Activated CD8-positive, alpha-beta memory T cell treated with anti-CD3 and anti-CD28 coated beads, Interleukin-2, amount 50 U/mL, for 24 hours (primary cell): ENCODE measurements around the gene PTPRN2.

Experiments
- DNase-seq: peaks from one replicate; pipeline ENCODE4 v3.0.0-alpha.2; 2020; ENCODE audit errors: extremely low read depth

PTPRN2 gene

DNA sequence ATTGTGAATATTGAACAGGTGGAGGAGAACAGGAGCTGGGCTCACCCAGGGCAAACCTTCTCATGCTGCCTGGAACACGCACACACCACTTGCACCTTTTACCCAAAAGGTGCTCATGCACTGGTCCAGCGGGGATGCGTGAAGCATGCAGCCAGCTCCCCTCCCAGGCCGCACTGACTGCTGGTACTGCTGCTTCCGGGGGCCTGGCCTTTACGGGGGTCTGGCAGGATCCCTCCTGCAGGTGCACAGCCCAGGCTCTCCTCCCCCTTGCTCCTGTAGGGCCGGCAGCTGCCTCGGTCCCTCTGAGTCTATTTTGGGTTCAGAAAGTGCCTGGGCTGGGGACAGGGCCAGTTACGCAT lies 1029.1 kb downstream of the PTPRN2 start:
- DNase-seq, result no peak

- DNase-seq, result no peak
Measured at GRCh38 chr7:157558061-157558460, 1029.6 kb downstream of the PTPRN2 start.

DNA sequence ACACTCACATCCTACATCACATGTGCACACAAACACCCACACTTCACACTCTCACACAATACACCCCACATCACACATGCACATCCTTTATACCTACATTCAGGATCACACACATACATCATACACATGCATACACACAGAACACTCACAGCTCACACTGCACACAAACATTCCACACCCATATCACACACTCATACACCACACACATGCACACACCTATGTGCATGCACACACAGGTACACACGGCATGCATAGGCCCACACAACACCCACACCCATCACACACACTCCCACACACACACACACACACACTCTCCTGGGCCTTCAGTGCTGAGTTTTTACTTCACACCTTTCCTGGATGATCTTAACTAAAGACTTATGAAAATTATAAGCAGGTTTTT lies 1030.4 kb downstream of the PTPRN2 start:
- no peak for DNase-seq

DNA sequence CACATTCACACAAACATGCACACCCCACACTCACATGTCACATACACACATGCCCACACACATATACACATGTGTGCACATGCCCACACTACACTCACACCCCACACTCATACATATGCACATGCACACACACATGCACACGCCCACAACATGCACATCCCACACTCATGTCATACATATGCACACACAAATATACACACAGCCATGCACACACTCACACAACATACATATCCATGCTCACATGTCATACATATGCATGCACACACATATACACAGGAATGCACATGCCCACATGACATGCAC lies 1031.0 kb downstream of the PTPRN2 start:
- no peak for DNase-seq

DNA sequence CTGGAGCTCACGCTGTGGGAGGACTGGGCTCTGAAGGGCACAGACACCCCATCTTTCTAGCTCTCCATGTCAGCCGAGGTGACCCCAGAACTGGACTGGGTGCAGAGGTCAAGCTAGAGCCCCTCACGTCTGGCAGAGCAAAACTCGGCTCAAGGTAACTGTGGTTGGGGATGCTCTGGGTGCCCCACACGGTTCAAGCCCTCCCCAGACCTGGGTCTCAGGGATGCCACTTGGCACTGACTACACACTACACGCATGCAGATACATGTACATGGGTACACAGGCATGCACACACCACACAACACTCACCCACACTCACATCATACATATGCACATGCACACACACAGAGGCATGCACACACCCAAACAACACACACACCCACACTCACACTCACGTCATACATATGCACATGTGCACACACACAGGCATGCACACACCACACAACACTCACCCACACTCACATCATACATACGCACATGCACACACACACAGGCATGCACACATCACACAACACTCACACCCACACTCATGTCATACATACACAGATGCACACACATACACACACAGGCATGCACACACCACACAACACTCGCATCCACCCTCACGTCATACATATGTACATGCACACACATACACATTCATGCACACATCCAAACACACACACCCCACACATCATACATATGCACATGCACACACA lies 1031.5 kb downstream of the PTPRN2 start:
- no peak for DNase-seq

- no peak for DNase-seq
Measured at GRCh38 chr7:157555313-157555712, 1032.3 kb downstream of the PTPRN2 start.

DNA sequence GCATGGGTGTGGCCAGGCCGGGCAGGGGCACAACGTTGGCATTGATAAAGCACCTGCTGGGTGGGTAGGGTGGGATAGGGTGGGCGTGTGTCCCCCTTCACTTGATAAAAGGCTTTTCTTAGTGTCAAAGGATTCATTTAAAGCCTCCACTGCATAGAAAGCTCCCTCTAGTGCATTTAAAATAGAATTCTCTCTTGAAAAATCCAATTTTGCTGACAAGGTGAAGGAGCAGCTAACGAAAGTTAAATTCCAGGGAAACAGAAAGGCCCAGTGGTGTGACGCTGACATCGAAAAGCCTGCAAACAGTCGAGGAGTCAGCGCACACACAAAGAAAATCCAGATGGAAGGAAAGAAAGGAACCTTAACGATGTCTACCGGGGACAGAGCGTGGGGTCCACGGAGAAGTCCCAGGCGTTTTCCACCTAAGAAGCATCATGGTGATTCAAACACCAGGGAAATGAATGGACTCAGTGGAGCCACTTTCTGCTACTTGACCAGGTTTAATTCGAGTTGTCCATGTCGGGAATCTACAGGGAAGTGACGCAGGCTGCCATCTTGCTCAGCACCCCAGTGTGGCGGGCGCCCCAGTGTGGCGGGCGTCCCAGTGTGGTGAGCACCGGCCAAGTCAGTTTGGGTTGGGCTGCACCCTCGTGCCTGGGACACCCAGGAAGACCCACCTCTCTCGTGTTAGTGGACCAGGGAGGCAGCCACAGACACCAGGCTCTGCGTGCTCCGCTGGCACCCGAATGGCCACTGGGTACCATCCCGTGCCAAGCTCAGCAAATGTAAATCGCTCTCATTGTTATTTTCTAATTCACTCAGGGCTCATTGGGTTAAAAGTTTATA lies 1033.0 kb downstream of the PTPRN2 start:
- DNase-seq, result no peak

- DNase-seq, result no peak
Measured at GRCh38 chr7:157553256-157553655, 1034.4 kb downstream of the PTPRN2 start.

DNA sequence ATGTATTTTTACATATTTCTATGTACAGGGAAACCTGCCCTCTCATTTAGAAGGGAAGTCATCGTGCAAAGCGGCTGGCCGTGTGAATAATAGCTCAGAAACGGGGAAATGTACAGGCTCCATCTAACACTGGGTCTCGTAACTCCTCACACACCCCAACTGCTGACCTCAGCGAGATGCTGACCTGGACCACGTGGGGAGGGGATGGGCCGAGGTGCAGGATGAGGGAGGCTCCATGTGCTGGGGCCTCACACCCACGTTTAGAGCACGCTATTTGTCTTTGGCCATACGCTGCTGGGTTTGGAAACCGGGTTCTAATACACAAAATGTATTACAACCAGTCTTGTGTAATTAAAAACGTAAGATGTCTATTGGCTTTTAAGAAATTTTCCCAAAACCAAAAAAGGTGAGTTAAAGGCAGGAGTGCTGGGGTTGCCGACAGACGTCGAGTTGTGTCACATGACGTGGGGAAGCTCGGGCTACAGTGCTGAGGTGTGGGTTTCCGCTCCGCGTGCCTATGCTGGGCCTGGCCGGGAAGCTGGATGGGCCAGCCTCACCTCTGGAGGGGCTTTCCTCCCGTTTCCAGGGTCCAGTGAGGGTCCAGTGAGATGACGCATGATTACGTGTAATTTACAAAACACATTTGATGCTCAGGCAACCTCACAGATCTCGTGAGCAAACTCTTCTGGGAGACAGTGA lies 1035.2 kb downstream of the PTPRN2 start:
- DNase-seq, result no peak

DNA sequence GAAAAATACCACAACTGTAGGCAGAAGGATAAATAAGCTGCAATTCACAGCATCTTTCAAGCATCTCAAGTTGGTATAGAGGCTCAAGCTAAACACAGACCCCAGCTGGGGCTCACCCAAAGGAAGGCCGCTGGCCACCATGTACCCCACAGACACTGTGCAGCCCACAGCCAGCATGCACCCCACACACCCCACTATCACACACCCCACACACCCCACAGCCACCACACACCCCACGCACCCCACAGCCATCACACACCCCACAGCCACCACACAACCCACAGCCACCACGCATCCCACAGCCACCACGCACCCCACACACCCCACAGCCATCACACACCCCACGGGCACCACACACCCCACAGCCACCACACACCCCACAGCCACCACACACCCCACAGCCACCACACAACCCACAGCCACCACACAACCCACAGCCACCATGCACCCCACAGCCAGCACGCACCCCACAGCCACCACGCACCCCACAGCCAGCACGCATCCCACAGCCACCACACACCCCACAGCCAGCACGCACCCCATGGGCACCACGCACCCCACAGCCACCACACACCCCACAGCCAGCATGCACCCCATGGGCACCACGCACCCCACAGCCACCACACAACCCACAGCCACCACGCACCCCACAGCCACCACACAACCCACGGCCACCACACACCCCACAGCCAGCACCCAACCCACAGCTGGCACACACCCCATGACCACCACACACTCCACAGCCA lies 1036.1 kb downstream of the PTPRN2 start:
- no peak for DNase-seq

DNA sequence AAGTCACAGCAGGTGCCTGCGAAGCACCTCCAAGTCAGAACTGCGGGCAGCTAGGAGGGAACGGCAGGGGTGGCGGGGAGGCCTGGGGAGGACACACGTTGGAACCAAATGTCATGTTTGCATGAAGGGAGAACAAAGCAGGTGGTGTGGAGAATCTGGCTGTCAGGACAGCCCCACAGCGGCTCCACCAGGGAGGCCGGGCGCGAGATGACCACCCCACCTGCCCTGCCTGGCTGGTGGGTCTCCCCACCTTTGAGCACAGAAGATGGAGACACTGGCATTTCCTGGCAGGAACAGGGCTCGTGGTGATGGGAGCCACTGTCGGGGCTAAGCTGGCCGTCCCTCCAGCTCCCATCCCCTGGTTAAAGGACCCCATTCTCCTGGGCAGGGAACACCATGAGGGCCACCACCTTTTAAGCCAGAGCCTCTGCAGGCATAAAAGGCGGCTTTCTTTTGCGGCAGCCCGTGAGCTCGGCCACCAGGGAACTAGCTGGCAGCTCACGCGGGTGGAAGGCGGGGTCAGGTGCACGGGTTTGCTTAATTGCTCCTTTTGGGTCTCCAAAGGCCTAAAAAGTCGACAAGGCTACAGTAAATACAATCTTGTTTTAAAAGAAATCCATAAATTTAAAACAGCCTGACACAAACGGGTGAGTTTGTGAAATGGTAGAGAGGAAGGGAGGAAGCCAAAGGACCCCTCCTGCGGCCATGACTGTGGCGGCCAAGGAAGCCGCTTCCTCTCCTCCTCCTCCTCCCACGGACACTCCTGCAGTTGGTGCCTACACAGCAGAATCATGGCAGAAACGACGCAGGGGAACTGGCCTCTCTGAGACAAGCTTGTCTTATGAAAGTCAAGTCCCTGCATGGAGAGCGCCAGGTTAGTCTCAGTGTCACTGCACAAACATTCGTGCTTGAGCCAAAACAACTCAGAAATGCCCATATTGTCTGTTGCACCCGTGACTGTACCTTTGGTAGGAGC lies 1037.0 kb downstream of the PTPRN2 start:
- no peak for DNase-seq

DNA sequence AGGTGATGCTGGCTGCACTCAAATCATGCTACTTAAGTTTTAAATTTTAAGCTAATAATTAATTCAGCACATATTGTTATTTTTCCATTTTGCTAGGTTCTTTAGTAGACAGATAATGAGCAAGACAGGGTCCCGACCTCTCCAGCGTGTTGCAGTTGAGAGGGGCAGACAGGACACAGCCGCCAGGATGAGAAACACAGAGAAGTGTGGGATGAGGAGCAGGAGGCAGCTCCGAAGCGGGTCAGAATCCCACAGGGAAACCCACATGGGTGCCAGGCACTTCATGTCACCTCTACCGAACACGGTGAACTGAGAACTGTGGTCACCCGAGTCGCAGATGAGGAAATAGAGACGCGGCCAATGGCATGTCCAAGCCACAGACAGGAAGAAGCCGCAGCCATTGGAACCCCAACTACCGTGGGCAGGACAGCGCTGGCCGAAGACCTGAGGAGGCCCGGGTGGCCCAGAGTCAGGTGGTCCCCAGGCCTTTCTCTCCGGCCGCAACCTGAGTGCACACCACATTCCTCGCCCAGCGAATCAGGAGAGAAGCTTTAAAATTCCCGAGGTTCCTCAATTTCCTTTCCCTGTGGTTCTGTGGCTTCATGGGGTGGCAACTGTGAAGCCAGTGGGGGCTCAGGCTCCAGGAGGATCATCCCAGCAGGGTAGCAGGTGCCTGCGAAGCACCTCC lies 1037.9 kb downstream of the PTPRN2 start:
- DNase-seq, result no peak

- DNase-seq, result no peak
Measured at GRCh38 chr7:157548691-157549303, 1038.8 kb downstream of the PTPRN2 start.

GRCh38 chr7:157547611-157548010 lies 1040.0 kb downstream of the PTPRN2 start:
- no peak for DNase-seq

DNA sequence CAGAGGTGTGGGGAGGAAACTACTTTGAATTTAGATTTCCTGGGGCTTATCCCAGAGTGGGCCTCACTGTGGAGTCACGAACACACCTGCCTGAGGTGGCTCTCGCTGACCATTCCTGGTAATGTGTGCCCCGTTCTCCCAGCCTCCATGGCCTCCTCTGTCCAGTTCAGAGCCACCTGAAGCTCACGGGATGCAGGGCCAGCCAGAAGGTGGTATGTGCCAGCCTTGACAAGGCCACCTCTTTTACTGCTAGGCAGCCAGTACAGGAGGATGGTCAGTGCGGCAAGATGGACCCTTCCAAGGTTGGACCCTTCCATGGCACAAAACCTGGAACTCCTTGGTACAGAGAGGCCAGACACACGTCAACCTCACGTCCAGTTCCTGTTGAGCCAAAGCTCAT lies 1040.5 kb downstream of the PTPRN2 start:
- no peak for DNase-seq

GRCh38 chr7:157545681-157546060 lies 1042.0 kb downstream of the PTPRN2 start:
- no peak for DNase-seq

- no peak for DNase-seq
Measured at GRCh38 chr7:157544980-157545680, 1042.5 kb downstream of the PTPRN2 start.

- DNase-seq, result no peak
Measured at GRCh38 chr7:157544226-157544625, 1043.4 kb downstream of the PTPRN2 start.

- no peak for DNase-seq
Measured at GRCh38 chr7:157543791-157544190, 1043.8 kb downstream of the PTPRN2 start.
